ENCODE results near the gene HOXD11.

The HOXD11 gene

DNA sequence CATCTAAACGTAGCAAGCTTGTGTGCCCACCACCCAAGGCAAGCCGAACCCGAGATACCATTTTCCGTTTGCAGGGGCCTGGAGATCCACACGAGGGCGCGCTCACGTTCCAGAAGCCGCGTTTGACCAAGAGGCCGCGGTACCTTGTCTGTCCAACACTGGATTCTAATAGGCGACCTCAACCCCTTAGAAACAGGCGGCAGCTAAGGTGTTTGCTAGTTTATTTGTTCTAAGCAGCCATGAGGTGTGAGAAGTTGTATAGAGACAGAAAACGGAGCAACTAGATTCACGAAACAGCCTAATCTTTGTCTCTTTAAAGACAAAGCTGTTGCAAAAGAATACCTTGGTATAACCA is 4.2 kb downstream of the HOXD11 start:
- Histone ChIP-seq H3K9me3 (ENCODE audit: insufficient read depth, low read length) (no peaks in the 10 kb centered on the region), H3K9ac (ENCODE audit: low read length) (no peak overlapping the region), H4K20me1 (ENCODE audit: insufficient read depth, low read length) (no peaks in the 10 kb centered on the region), H3K4me3 (ENCODE audit: low read length) (peak overlapping the region; percentile 61), H3K27ac (ENCODE audit: low read length) (no peak overlapping the region), H2AFZ (ENCODE audit: low read depth, low read length) (peak overlapping the region; percentile 34; the same call in 1 of the 2 replicates), H3K36me3 (replicated peaks; ENCODE audit: low read depth, low read length) (no peaks in the 10 kb centered on the region), H3K79me2 (ENCODE audit: low read length) (no peaks in the 10 kb centered on the region), H3K4me2 (ENCODE audit: low read length) (peak overlapping the region; percentile 59), H3K27me3 (ENCODE audit: low read depth, low read length) (no peaks in the 10 kb centered on the region), H3K4me1 (ENCODE audit: low read length) (peaks cover 18% of the 10 kb centered on the region)
- TF ChIP-seq CTCF (IDR thresholded peaks at IDR 0.05; ENCODE audit: low read depth, low read length) (peak; percentile 56), EZH2phosphoT487 (IDR thresholded peaks at IDR 0.05; ENCODE audit: low read depth) (no peak)

- H3K27me3 ChIP-seq (ENCODE audit: low read depth, low read length): no peaks in the 10 kb centered on the region
These were observed 4.8 kb downstream of the HOXD11 start for GRCh38 chr2:176111846-176112374.

GRCh38 chr2:176112375-176113302 is 5.6 kb downstream of the HOXD11 start:
- Histone ChIP-seq H3K9ac (ENCODE audit: low read length) (no peak overlapping the region), H3K9me3 (ENCODE audit: insufficient read depth, low read length) (no peaks in the 10 kb centered on the region), H2AFZ (ENCODE audit: low read depth, low read length) (no peak overlapping the region), H3K27ac (ENCODE audit: low read length) (no peak overlapping the region), H3K4me1 (ENCODE audit: low read length) (peaks cover 14% of the 10 kb centered on the region), H3K79me2 (ENCODE audit: low read length) (no peaks in the 10 kb centered on the region), H3K27me3 (ENCODE audit: low read depth, low read length) (no peaks in the 10 kb centered on the region), H4K20me1 (ENCODE audit: insufficient read depth, low read length) (no peaks in the 10 kb centered on the region), H3K36me3 (replicated peaks; ENCODE audit: low read depth, low read length) (no peaks in the 10 kb centered on the region), H3K4me2 (ENCODE audit: low read length) (no peak overlapping the region), H3K4me3 (ENCODE audit: low read length) (no peak overlapping the region)
- TF ChIP-seq EZH2phosphoT487 (IDR thresholded peaks at IDR 0.05; ENCODE audit: low read depth) (no peak), CTCF (IDR thresholded peaks at IDR 0.05; ENCODE audit: low read depth, low read length) (no peak)

More at GRCh38 chr2:176111846-176112374, 4.8 kb downstream of the HOXD11 start:
- Histone ChIP-seq H3K36me3 (replicated peaks; ENCODE audit: low read depth, low read length) (no peaks in the 10 kb centered on the region), H3K9me3 (ENCODE audit: insufficient read depth, low read length) (no peaks in the 10 kb centered on the region), H3K4me1 (ENCODE audit: low read length) (peaks cover 16% of the 10 kb centered on the region), H2AFZ (ENCODE audit: low read depth, low read length) (no peak overlapping the region), H3K27ac (ENCODE audit: low read length) (no peak overlapping the region), H3K4me2 (ENCODE audit: low read length) (no peak overlapping the region), H4K20me1 (ENCODE audit: insufficient read depth, low read length) (no peaks in the 10 kb centered on the region), H3K4me3 (ENCODE audit: low read length) (no peak overlapping the region), H3K9ac (ENCODE audit: low read length) (no peak overlapping the region), H3K79me2 (ENCODE audit: low read length) (no peaks in the 10 kb centered on the region)
- TF ChIP-seq EZH2phosphoT487 (IDR thresholded peaks at IDR 0.05; ENCODE audit: low read depth): no peak
- no peak for TF ChIP-seq CTCF (IDR thresholded peaks at IDR 0.05; ENCODE audit: low read depth, low read length)

DNA sequence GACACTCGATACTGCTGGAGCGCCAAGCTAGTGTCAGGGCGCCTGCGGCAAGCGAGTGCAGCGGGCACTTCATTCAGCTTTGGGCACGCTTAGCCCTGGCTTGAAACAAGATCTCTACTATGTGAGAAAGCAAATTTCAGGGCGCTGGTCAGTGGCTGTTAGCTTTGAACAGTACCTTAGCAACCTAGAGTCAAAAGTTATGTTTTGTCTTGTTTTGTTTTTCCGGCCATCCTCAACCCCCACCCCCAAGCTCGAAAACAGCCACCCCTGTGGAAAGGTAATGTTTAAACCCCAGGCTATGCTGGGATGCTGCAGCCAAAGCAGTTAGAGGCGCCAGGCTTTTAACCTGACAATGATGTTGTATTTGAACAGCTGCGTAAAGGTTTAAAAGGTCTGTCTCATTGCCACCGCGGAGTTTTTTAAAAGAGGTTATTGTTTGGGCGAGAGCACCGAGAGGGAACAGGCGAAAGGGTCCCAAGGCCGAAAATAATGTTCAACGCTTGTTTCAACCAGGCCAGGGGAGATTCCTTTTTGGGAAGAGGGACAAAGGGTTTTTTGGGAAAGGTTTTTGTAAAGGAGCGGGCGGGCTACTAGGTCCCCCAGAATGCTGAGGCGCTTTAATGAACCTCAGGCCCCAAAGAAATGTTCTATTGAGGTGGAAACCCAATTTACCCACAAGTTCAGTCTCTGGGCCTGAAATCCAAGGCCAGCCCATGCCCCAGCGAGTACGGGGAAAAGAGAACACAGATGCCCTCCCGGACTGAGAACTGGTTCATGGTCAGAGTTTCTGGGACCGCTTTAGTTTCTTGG is 7.2 kb downstream of the HOXD11 start:
- H3K27me3 ChIP-seq (ENCODE audit: low read depth, low read length): no peaks in the 10 kb centered on the region
- H3K79me2 ChIP-seq (ENCODE audit: low read length): no peaks in the 10 kb centered on the region
- no peaks in the 10 kb centered on the region for H3K36me3 ChIP-seq (replicated peaks; ENCODE audit: low read depth, low read length)
- no peak overlapping the region for H2AFZ ChIP-seq (ENCODE audit: low read depth, low read length)
- H3K4me1 ChIP-seq (ENCODE audit: low read length): peaks cover 14% of the 10 kb centered on the region
- H3K9me3 ChIP-seq (ENCODE audit: insufficient read depth, low read length): no peaks in the 10 kb centered on the region
- TF ChIP-seq EZH2phosphoT487 (IDR thresholded peaks at IDR 0.05; ENCODE audit: low read depth) (no peak), CTCF (IDR thresholded peaks at IDR 0.05; ENCODE audit: low read depth, low read length) (no peak)
- H3K4me2 ChIP-seq (ENCODE audit: low read length): no peak overlapping the region
- H3K27ac ChIP-seq (ENCODE audit: low read length): no peak overlapping the region
- H3K9ac ChIP-seq (ENCODE audit: low read length): no peak overlapping the region
- no peak overlapping the region for H3K4me3 ChIP-seq (ENCODE audit: low read length)
- no peaks in the 10 kb centered on the region for H4K20me1 ChIP-seq (ENCODE audit: insufficient read depth, low read length)
